ENCODE data around the gene RYR3. TPM values are rescaled to one million over a fixed set of nuclear protein-coding genes. Genes with fewer than 3 reads are reported as not detected.

The RYR3 gene
- total RNA-seq, 4 donors from 2014 or later = 0.38 to 1.8 (median 1.2) TPM

GRCh38 chr15:33322091-33322490, 11.3 kb downstream of the RYR3 start:
- DNase-seq (ENCODE audit: low spot score in 2 of 2) = no peak
- WGBS, 2 donors = 72 to 81% methylated on average over 6 of the region's 6 CpGs
- no peak for TF ChIP-seq POLR2A (IDR thresholded peaks at IDR 0.05)
- TF ChIP-seq, protein P1, sequence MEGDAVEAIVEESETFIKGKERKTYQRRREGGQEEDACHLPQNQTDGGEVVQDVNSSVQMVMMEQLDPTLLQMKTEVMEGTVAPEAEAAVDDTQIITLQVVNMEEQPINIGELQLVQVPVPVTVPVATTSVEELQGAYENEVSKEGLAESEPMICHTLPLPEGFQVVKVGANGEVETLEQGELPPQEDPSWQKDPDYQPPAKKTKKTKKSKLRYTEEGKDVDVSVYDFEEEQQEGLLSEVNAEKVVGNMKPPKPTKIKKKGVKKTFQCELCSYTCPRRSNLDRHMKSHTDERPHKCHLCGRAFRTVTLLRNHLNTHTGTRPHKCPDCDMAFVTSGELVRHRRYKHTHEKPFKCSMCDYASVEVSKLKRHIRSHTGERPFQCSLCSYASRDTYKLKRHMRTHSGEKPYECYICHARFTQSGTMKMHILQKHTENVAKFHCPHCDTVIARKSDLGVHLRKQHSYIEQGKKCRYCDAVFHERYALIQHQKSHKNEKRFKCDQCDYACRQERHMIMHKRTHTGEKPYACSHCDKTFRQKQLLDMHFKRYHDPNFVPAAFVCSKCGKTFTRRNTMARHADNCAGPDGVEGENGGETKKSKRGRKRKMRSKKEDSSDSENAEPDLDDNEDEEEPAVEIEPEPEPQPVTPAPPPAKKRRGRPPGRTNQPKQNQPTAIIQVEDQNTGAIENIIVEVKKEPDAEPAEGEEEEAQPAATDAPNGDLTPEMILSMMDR (IDR thresholded peaks at IDR 0.05) = no peak
- intact Hi-C loops (cut with DNase I; ENCODE audit: low total_unique reads) = no loop called here
- no peak overlapping the region for H3K4me3 ChIP-seq (ENCODE audit: low read depth, poor library complexity, severe bottlenecking)

DNA sequence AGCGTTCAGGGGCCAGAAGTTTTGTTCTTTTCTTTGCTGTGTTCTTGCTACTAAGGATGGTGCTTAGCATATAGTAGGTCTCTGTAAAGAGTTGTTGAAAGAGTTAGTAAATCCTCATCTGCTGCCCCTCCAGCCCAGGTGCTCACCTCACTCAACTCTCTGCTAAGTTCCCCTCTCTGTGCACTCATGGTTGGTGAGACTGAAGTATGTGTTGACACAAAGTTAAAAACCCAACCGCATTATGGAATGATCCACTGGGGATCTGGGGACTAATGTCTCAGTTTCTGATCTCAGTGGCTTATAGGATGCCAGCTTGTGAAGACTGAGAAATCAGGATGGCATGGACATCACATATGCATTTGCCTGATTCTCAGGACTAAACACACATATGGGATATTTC, 13.8 kb downstream of the RYR3 start:
- H3K4me3 ChIP-seq (ENCODE audit: low read depth, poor library complexity, severe bottlenecking) = no peak overlapping the region
- TF ChIP-seq, protein P1 (IDR thresholded peaks at IDR 0.05) = no peak
- no peak for TF ChIP-seq POLR2A (IDR thresholded peaks at IDR 0.05)

DNA sequence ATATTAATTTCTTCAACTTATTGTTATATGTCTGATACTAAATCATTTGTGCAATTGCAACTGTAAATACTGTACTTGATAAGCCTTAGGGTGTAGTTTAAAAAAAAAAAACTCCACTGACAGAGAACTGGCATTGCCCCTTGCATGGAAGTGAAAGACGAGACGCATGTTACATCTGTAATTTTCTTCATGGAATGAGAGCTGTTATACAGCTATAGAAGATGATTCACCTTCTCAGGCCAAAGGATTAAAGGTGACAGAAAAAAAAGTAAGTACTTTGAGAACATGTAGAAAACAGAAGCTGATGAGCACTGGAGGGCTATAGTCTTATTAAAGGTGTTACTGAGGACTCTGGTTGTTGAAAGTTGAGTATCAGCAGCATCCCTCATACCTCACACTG, 16.1 kb downstream of the RYR3 start:
- whole genome bisulfite sequencing, 2 donors = 88% methylated on average over 2 of the region's 2 CpGs
- no peak for DNase-seq (ENCODE audit: low spot score in 2 of 2)
- TF ChIP-seq POLR2A (IDR thresholded peaks at IDR 0.05) = no peak
- TF ChIP-seq, protein P1 (IDR thresholded peaks at IDR 0.05) = no peak
- no peak overlapping the region for H3K4me3 ChIP-seq (ENCODE audit: low read depth, poor library complexity, severe bottlenecking)
- intact Hi-C loops (cut with DNase I; ENCODE audit: low total_unique reads) = no loop called here

More for the DNA sequence above, 13.8 kb downstream of the RYR3 start:
- intact Hi-C loops (cut with DNase I; ENCODE audit: low total_unique reads) = no loop called here
- no peak for DNase-seq (ENCODE audit: low spot score in 2 of 2)
- WGBS, 2 donors = 91 to 93% methylated on average over 2 of the region's 2 CpGs

DNA sequence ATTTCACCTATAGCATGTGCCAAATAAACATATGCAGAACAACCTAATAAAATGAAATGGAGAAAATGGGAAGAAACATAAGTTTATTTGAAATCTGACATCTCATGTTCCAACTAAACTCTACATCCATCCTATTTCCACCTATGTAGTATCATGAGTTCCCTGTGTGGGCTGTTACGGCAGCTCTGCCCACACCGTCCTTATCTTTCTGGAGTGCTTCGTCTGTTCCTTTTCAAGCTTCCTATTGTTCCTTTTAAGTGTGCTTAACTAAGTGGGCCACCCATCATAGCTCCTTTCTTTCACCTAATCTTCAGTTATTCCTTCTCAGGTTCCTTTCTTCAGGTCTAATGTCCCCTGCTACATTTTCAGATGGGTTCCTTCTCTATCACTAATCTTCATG, 17.3 kb downstream of the RYR3 start:
- no peak for DNase-seq (ENCODE audit: low spot score in 2 of 2)
- TF ChIP-seq, protein P1 (IDR thresholded peaks at IDR 0.05) = no peak
- TF ChIP-seq POLR2A (IDR thresholded peaks at IDR 0.05) = no peak
- intact Hi-C loops (cut with DNase I; ENCODE audit: low total_unique reads) = no loop called here
- 78 to 83% methylated on average over 3 of the region's 3 CpGs for WGBS, 2 donors
- no peak overlapping the region for H3K4me3 ChIP-seq (ENCODE audit: low read depth, poor library complexity, severe bottlenecking)

DNA sequence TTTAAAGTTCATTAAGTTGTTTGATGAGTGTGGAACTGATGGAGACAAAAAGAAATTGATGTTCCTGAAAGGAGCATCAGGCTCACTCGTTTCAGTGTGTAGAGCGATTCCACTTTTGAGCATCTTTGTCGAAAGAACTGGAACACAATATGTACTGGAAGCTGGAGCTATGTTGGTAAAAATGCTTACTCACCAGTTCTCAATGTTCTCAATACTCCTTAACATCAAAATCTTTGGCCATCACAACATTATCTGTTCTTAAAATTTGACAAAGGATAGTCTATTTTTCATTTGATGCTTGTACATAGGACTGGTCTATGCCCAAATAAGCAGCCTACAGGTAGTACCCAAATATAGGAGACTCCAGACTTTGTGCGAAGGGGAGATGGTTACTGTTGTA, 18.7 kb downstream of the RYR3 start:
- no peak overlapping the region for H3K4me3 ChIP-seq (ENCODE audit: low read depth, poor library complexity, severe bottlenecking)
- no peak for DNase-seq (ENCODE audit: low spot score in 2 of 2)
- 87 to 91% methylated on average over 4 of the region's 4 CpGs for WGBS, 2 donors
- intact Hi-C loops (cut with DNase I; ENCODE audit: low total_unique reads) = no loop called here
- TF ChIP-seq, protein P1 (IDR thresholded peaks at IDR 0.05) = no peak
- TF ChIP-seq POLR2A (IDR thresholded peaks at IDR 0.05) = no peak

- WGBS, 2 donors = 69 to 77% methylated on average over 3 of the region's 3 CpGs
- no peak for DNase-seq (ENCODE audit: low spot score in 2 of 2)
- TF ChIP-seq POLR2A (IDR thresholded peaks at IDR 0.05) = no peak
- TF ChIP-seq, protein P1 (IDR thresholded peaks at IDR 0.05) = no peak
- no peak overlapping the region for H3K4me3 ChIP-seq (ENCODE audit: low read depth, poor library complexity, severe bottlenecking)
- intact Hi-C loops (cut with DNase I; ENCODE audit: low total_unique reads) = no loop called here
These were observed 20.2 kb downstream of the RYR3 start for GRCh38 chr15:33330931-33331330.

Measured in lower leg skin (tissue), 4 donors.